Heart right ventricle (tissue), 16 donors: Measurements from ENCODE around the gene DDIT4. TPM values are rescaled to one million over a fixed set of nuclear protein-coding genes. Genes with fewer than 3 reads are reported as not detected.
"Not testable (repeated sequence)": the region's sequence is repeated elsewhere in the genome, so short reads cannot be mapped to it uniquely, and the experiment has no call there.

Experiments
- ATAC-seq, 8 donors: fragments of 200-7000 bp; cut with Tn5 transposase; one replicate each; pipeline ENCODE4 v1.9.1; 2020; ENCODE audit warnings: mild to moderate bottlenecking in 8 of 8, moderate library complexity in 8 of 8, moderate number of reproducible peaks in 1 of 8
- DNase-seq, 2 donors: peaks; one replicate each; pipeline ENCODE4 v3.0.0-alpha.2; 2020
- H3K27ac ChIP-seq, 10 donors: fragments of 200-600 bp; sonication (generic) in 2 of 10; one replicate each; pipeline versions ENCODE4 v1.5.0 to v1.8.0; 2020 to 2022; ENCODE audit warnings: mild to moderate bottlenecking in 3 of 10
- H3K27me3 ChIP-seq, 7 donors: fragments of 200-600 bp; one replicate each; pipeline ENCODE4 v1.8.0; 2021 to 2022; ENCODE audit warnings: mild to moderate bottlenecking in 2 of 7
- H3K36me3 ChIP-seq, 9 donors: fragments of 200-600 bp; sonication (generic) in 1 of 9; one replicate each; pipeline versions ENCODE4 v1.5.0 to v1.8.0; 2020 to 2022; ENCODE audit warnings: mild to moderate bottlenecking in 2 of 9
- H3K4me1 ChIP-seq, 9 donors: fragments of 200-600 bp; sonication (generic) in 1 of 9; one replicate each; pipeline versions ENCODE4 v1.5.0 to v1.8.0; 2020 to 2022; ENCODE audit warnings: mild to moderate bottlenecking in 4 of 9
- H3K4me3 ChIP-seq, 10 donors: fragments of 200-600 bp; sonication (generic) in 2 of 10; one replicate each; pipeline versions ENCODE4 v1.5.0 to v1.8.0; 2020 to 2022; ENCODE audit warnings: mild to moderate bottlenecking in 7 of 10, moderate library complexity in 2 of 10
- H3K9me3 ChIP-seq, 11 donors: fragments of 200-600 bp in 10 of 11; sonication (generic) in 2 of 11; one replicate each; pipeline versions ENCODE4 v1.5.0 to v1.8.0; 2013 to 2022; ENCODE audit warnings: mild to moderate bottlenecking in 2 of 11, control low read depth in 1 of 11, moderate library complexity in 1 of 11
- CTCF ChIP-seq, 9 donors: fragments of 200-600 bp; sonication (generic) in 2 of 9; IDR thresholded peaks; one replicate each; pipeline versions ENCODE4 v1.5.0 to v1.8.0; 2021 to 2022; ENCODE audit warnings: antibody characterized with exemption in 9 of 9, mild to moderate bottlenecking in 5 of 9, moderate library complexity in 1 of 9
- WGBS, 2 donors: extraction: QIAGEN DNeasy Blood & Tissue Kit; methylation state at CpG; one replicate each; pipeline ENCODE4 v1.1.7; 2013; ENCODE audit warnings: inconsistent platforms in 1 of 2; 5-methylcytosine and 5-hydroxymethylcytosine counted together
- intact Hi-C, 10 donors: fragments of 100-400 bp; cut with DNase I; formaldehyde crosslinking; loops; one replicate each; pipeline versions ENCODE4 v1.11.1 to v1.14.2; 2022
- polyA plus RNA-seq, 2 donors: library from polyadenylated mRNA; stranded (reverse); fragments of 200-250 nt; gene quantifications; one replicate each; pipeline ENCODE4 v1.2.3, GENCODE V29; 2013
- total RNA-seq, 10 donors: library from RNA; stranded (reverse); fragmentation: NEBNext Ultra II Directional in 3 of 10; extraction: Animal tissue kit (Norgen Biotek cat#: 25700) in 3 of 10; gene quantifications; one replicate each; pipeline versions ENCODE4 v1.2.1 to v1.2.4, GENCODE V29; 2021 to 2023
- donor health status: Arrhythmogenic right ventricular cardiomyopathy.
- donor health status: ischemic (EF 13 %, LVEDD 7.1; RV severe dilation, severe dysfunction).
- donor health status: healthy with polysubstance abuse.
- donor health status: DM: no; HTN: yes; CAD: no.
- donor health status: DM: no; HTN: no; CAD: no.
- donor health status: ischemic (EF 25% LVEDD 6.9; RV normal size, moderate dysfunction).
- donor health status: ischemic (EF 25% LVEDD 5.7; RV mildly dilated, moderate dysfunction).
- donor health status: healthy.
- donor health status: DM: yes; HTN: yes; CAD: no.
- donor health status: Ischemic cardiomyopathy.
- donor health status: ischemic (EF 35%, LVEDD 5.7; RV mildly dilated, moderate dysfunction).
- donor health status: nonischemic (EF 11% LVEDD 7.7; RV severe dilation, severe dysfunction).
- donor health status: DM: yes; HTN: yes; CAD: no.
- donor health status: PGD.
- donor health status: ischemic (EF 29% LVEDD 5.4; RV normal size, mild dysfunction).
- donor health status: nonischemic (EF 23%, LVEDD 6.1; RV moderate dilation, normal function).

The DDIT4 gene
- total and polyA plus RNA-seq, 12 donors: 13.6 to 135 (median 39.6) TPM

- no peak for TF ChIP-seq CTCF (IDR thresholded peaks at IDR 0.05)
- Histone ChIP-seq H3K9me3 (no peaks in the 10 kb centered on the region), H3K36me3 (no peaks in the 10 kb centered on the region), H3K27ac (no peak overlapping the region), H3K4me3 (no peak overlapping the region), H3K4me1 (peaks cover 0 to 12% (median 0%) of the 10 kb centered on the region in 9 donors), H3K27me3 (no peaks in the 10 kb centered on the region)
- 96 to 97% methylated on average over 4 of the region's 4 CpGs for WGBS, 2 donors
- DNase-seq (no peak), ATAC-seq (no peak)
- intact Hi-C loops: no loop called here
Observed at GRCh38 chr10:72291019-72291532, 17.4 kb downstream of the DDIT4 start.

- ATAC-seq: no peak
- intact Hi-C loops: no loop called here
- Histone ChIP-seq H3K9me3 (no peaks in the 10 kb centered on the region), H3K4me3 (no peak overlapping the region), H3K27ac (no peak overlapping the region), H3K4me1 (peaks cover 0 to 21% (median 5%) of the 10 kb centered on the region in 9 donors), H3K27me3 (no peaks in the 10 kb centered on the region), H3K36me3 (no peaks in the 10 kb centered on the region)
- TF ChIP-seq CTCF (IDR thresholded peaks at IDR 0.05): no peak
- no peak for DNase-seq
- WGBS, 2 donors: 81 to 83% methylated on average over 6 of the region's 6 CpGs
Observed at GRCh38 chr10:72292223-72292691, 18.5 kb downstream of the DDIT4 start.

GRCh38 chr10:72295330-72295910 is 21.7 kb downstream of the DDIT4 start:
- Histone ChIP-seq H3K27ac (peak overlapping the region in 1 of 10 donors; percentile 99), H3K27me3 (no peaks in the 10 kb centered on the region), H3K4me1 (peaks cover 0 to 35% (median 10%) of the 10 kb centered on the region in 9 donors), H3K36me3 (no peaks in the 10 kb centered on the region), H3K4me3 (no peak overlapping the region), H3K9me3 (no peaks in the 10 kb centered on the region)
- ATAC-seq (no peak), DNase-seq (no peak)
- WGBS, 2 donors: 80 to 85% methylated on average over 8 of the region's 8 CpGs
- intact Hi-C loops: no loop called here
- no peak for TF ChIP-seq CTCF (IDR thresholded peaks at IDR 0.05)

- peak overlapping the region in 9 of 10 donors; percentile 41 to 78 (median 68) for H3K4me3 ChIP-seq
- not testable (repeated sequence) for DNase-seq, ATAC-seq, H3K27me3 ChIP-seq, H3K36me3 ChIP-seq, H3K9me3 ChIP-seq
- intact Hi-C loops: loop anchor here in 1 of 10 donors (1.0 kb wide), 1 partner anchor 21 kb away; no protein-coding TSS in a partner anchor
- H3K27ac ChIP-seq: peak overlapping the region; percentile 87 to 99 (median 90)
- H3K4me1 ChIP-seq: peaks cover 0 to 35% (median 10%) of the 10 kb centered on the region in 9 donors
- WGBS, 2 donors: 74 to 77% methylated on average over 19 of the region's 19 CpGs
Observed at GRCh38 chr10:72296829-72297280, 23.1 kb downstream of the DDIT4 start.
